Activated CD4-positive, alpha-beta memory T cell treated with anti-CD3 and anti-CD28 coated beads for 36 hours (primary cell): ENCODE data around the gene CDK9. TPM values are rescaled to one million over a fixed set of nuclear protein-coding genes. Genes with fewer than 3 reads are reported as not detected.
"Not testable (repeated sequence)": the region's sequence is repeated elsewhere in the genome, so short reads cannot be mapped to it uniquely, and the experiment has no call there.

Experiments
- CTCF ChIA-PET: fragments of 350-600 bp; sonication (Branson Sonifier 250); formaldehyde crosslinking; loops from one replicate; lab custom pipeline; 2021; ENCODE audit warnings: antibody characterized with exemption, inconsistent platforms; lab: Charles Lee
- POLR2A ChIA-PET: fragments of 350-600 bp; sonication (Branson Sonifier 250); formaldehyde crosslinking; loops from one replicate; lab custom pipeline; 2021; ENCODE audit warnings: antibody characterized with exemption; lab: Charles Lee
- DNase-seq: peaks from one replicate; pipeline ENCODE4 v3.0.0-alpha.2; 2020
- H3K27ac Mint-ChIP-seq: one replicate; pipeline ENCODE4 v1.8.0; 2021; ENCODE audit warnings: mixed read lengths
- H3K27me3 Mint-ChIP-seq: one replicate; pipeline ENCODE4 v1.8.0; 2021; ENCODE audit warnings: mixed read lengths
- H3K36me3 Mint-ChIP-seq: one replicate; pipeline ENCODE4 v1.8.0; 2021; ENCODE audit warnings: mixed read lengths
- H3K4me1 Mint-ChIP-seq: one replicate; pipeline ENCODE4 v1.8.0; 2021; ENCODE audit warnings: low read depth, mixed read lengths
- H3K4me3 Mint-ChIP-seq: one replicate; pipeline ENCODE4 v1.8.0; 2021; ENCODE audit warnings: mild to moderate bottlenecking, mixed read lengths
- H3K9me3 Mint-ChIP-seq: one replicate; pipeline ENCODE4 v1.8.0; 2021; ENCODE audit warnings: mixed read lengths
- intact Hi-C: fragments of 100-400 bp; cut with micrococcal nuclease; formaldehyde crosslinking; loops from one replicate; pipeline ENCODE4 v1.15.1; 2023
- microRNA-seq: library from miRNA; unstranded; fragments of <30 nt; microRNA quantifications from one replicate; pipeline ENCODE4 v1.2.0, GENCODE V29; 2022; ENCODE audit warnings: borderline number of aligned reads, borderline microRNAs expressed, borderline replicate concordance
- total RNA-seq, 2 experiments: library from RNA; stranded (reverse); gene quantifications; one replicate each; pipeline ENCODE4 v1.2.3, GENCODE V29; 2021

The CDK9 gene
- total RNA-seq, 2 experiments from 2014 or later = 99.4 to 99.6 TPM

DNA sequence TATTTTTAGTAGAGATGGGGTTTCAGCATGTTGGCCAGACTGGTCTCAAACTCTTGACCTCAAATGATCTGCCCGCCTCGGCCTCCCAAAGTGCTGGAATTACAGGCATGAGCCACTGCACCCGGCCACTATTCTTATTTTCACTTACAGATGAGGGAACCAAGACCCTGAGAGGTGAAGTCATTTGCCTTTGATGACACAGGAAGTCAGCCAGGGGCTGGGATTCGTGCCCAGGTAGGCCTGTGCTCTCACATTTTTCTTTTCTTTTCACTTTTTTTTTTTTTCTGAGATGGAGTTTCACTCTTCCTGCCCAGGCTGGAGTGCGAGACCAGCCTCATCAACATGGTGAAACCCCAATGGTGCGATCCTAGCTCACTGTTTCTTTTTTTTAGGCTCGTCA, 46.4 kb downstream of the CDK9 start:
- Mint-ChIP-seq H3K4me3 (no peak overlapping the region), H3K9me3 (no peaks in the 10 kb centered on the region), H3K4me1 (peaks cover 20% of the 10 kb centered on the region), H3K27me3 (no peaks in the 10 kb centered on the region), H3K27ac (peak overlapping the region; percentile 65), H3K36me3 (peaks cover 1% of the 10 kb centered on the region)
- intact Hi-C loops = no loop called here
- DNase-seq = no peak
- ChIA-PET CTCF (interaction anchor here (1.9 kb wide), 1 partner anchor 38 kb away, joined by 9 read pairs; no protein-coding TSS in a partner anchor), POLR2A (no interaction called here)

DNA sequence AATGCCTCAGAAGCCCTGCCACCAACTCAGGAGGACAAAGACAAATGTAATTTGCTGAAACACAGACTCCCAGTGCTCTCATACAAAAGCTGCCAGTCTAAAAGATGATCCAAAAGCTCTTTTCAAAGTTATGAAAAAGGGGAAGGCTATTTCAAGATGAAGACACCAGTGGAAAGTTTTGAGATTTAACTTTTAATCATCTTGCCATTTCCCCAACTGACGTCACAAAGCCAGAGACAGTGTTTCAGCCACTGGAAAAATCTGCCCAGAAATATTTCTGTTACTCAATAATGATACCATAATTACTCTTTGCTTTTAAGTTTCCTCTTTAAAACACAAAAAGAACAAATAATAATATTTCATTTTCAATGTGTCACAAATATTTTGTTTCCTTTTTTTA, 47.7 kb downstream of the CDK9 start:
- no peak for DNase-seq
- POLR2A ChIA-PET = no interaction called here
- CTCF ChIA-PET = no interaction called here
- intact Hi-C loops = no loop called here
- peaks cover 20% of the 10 kb centered on the region for H3K4me1 Mint-ChIP-seq
- H3K27ac Mint-ChIP-seq = peak overlapping the region; percentile 38
- H3K36me3 Mint-ChIP-seq = no peaks in the 10 kb centered on the region
- no peaks in the 10 kb centered on the region for H3K9me3 Mint-ChIP-seq
- H3K4me3 Mint-ChIP-seq = no peak overlapping the region
- no peaks in the 10 kb centered on the region for H3K27me3 Mint-ChIP-seq

DNA sequence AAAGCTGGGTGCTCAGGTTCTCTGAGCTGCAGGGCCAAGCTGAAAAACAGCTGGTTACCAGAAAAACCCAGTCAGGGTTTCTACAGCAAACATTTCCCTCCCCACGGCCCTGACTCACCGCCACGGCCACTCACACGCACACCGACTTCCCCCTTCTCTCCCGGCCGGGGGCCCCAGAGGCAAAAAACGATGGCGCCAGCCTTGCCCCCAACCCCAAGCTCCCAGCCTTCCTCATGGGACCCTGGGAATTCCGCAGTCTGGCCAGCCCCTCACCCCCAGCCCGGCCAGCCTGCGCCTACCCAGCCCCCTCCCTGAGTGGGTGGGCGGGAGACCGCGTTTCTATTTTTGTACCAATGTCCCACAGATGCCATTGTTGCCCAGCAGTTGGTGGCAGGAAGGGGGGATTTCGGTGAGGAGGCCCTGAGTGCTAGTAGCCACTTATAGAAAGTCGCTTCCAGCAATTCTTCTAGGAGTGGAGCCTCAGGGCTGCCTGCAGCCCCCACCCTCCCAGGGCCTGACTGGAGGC, 50.2 kb downstream of the CDK9 start:
- Mint-ChIP-seq H3K4me1 (peaks cover 20% of the 10 kb centered on the region), H3K4me3 (no peak overlapping the region), H3K36me3 (no peaks in the 10 kb centered on the region), H3K27ac (no peak overlapping the region), H3K27me3 (no peaks in the 10 kb centered on the region), H3K9me3 (no peaks in the 10 kb centered on the region)
- intact Hi-C loops = no loop called here
- CTCF ChIA-PET = interaction anchor here (1.0 kb wide), 1 partner anchor 34 kb away, joined by 3 read pairs; no protein-coding TSS in a partner anchor
- POLR2A ChIA-PET = no interaction called here
- peak; percentile 51 for DNase-seq

DNA sequence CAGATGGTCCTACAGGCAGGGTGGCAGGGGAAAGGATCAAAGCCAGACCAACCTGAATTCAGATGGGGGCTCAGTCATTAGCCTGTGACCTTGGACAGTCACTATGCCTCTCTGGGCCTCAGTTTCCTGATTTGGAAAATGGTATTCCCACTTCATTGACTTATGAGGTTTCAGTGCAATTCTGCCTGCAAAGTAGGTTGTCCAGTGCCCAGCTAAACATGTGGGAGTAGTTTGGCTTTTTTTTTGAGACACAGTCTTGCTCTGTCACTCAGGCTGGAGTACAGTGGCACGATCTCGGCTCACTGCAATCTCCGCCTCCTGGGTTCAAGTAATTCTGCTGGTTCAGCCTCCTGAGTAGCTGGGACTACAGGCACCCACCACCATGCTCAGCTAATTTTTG, 50.7 kb downstream of the CDK9 start:
- H3K36me3 Mint-ChIP-seq, H3K9me3 Mint-ChIP-seq, intact Hi-C loops, H3K27ac Mint-ChIP-seq, H3K27me3 Mint-ChIP-seq, DNase-seq, H3K4me3 Mint-ChIP-seq, POLR2A ChIA-PET: not testable (repeated sequence)
- CTCF ChIA-PET = interaction anchor here (1.9 kb wide), 1 partner anchor 33 kb away, joined by 5 read pairs; no protein-coding TSS in a partner anchor
- H3K4me1 Mint-ChIP-seq = peaks cover 20% of the 10 kb centered on the region

DNA sequence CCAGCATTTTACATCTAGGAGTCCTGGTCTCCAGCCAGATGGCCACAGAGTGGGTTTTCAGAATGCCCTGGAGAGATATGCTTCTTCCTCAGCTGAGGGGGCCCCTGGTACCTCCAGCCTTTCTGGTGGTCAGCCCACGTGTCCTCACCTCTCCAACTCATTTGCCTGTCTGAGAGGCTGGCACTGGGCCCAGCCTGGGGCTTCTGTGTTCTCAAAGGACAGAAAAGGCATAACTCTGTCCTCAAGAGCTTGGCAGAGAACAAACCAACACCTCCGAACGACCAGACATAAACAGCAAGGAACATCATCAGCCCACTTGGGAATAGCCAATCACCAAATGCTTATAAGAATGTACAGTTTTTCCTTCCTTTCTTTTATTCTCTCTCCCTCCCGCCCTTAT, 51.5 kb downstream of the CDK9 start:
- no peaks in the 10 kb centered on the region for H3K36me3 Mint-ChIP-seq
- ChIA-PET CTCF (interaction anchor here (1.9 kb wide), 1 partner anchor 33 kb away, joined by 5 read pairs; no protein-coding TSS in a partner anchor), POLR2A (interaction anchor here (0.6 kb wide), 1 partner anchor 44 kb away, joined by 3 read pairs; no protein-coding TSS in a partner anchor)
- no peaks in the 10 kb centered on the region for H3K27me3 Mint-ChIP-seq
- no peaks in the 10 kb centered on the region for H3K9me3 Mint-ChIP-seq
- peaks cover 18% of the 10 kb centered on the region for H3K4me1 Mint-ChIP-seq
- no peak overlapping the region for H3K27ac Mint-ChIP-seq
- intact Hi-C loops = no loop called here
- no peak for DNase-seq
- no peak overlapping the region for H3K4me3 Mint-ChIP-seq

DNA sequence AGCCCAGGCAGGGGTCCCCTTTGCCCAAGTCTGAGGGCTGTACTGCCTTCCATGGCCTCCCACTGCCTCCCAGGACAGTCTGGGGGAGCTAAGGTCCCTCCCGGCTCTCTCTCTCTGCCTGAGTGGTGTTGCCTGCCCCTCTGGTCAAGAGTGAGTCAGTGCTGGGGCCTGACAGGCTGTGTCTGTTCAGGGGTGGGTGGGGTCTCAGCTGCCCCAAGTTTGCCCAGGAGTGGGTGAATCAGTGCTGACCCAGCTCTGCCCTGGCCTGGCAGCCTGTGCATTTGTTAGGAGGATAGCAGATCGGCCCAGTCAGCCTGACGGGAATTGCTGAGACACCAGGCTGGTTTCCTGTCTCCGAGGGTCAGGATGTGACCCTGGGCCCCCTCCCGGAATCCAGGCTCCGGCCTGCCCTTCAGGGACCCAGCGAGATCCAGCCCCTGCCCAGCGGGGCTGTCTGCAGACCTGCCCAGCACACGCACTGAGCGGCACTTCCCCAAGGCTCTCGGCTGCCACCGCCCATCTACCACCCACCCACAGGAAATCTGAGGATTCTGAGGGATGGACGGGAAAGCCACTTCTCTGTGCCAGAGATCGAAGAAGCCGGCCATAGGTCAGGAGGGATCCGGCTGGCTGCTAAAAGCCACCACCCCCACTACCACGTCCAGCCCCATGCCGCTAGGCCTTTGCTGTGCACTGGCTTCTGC, 52.7 kb downstream of the CDK9 start:
- no peaks in the 10 kb centered on the region for H3K27me3 Mint-ChIP-seq
- H3K27ac Mint-ChIP-seq = no peak overlapping the region
- ChIA-PET CTCF (interaction anchor here (1.9 kb wide), 1 partner anchor 31 kb away, joined by 5 read pairs; no protein-coding TSS in a partner anchor), POLR2A (no interaction called here)
- H3K36me3 Mint-ChIP-seq = no peaks in the 10 kb centered on the region
- no peaks in the 10 kb centered on the region for H3K9me3 Mint-ChIP-seq
- H3K4me1 Mint-ChIP-seq = peaks cover 11% of the 10 kb centered on the region
- H3K4me3 Mint-ChIP-seq = no peak overlapping the region
- no peak for DNase-seq
- intact Hi-C loops = no loop called here

Small RNA genes within 50 kb of the gene (microRNA-seq; reads per million reads assigned to microRNA genes)
- not detected for gene MIR2861
- not detected for gene MIR3960

Other genes with a start within 250 kb of the CDK9 start
- 10 to 100 TPM; 27.3 to 27.8 TPM for gene STXBP1, start 173.8 kb upstream of the CDK9 start, total RNA-seq
- under 1 TPM in 1 of 2 experiments, not detected in 1; 0.10 TPM for gene CFAP157, start 79.0 kb upstream of the CDK9 start, total RNA-seq
- gene PTRH1, start 70.4 kb upstream of the CDK9 start, total RNA-seq = 10 to 100 TPM; 20.9 to 22.7 TPM
- under 1 TPM; 0.61 to 0.69 TPM for gene TTC16, start 70.0 kb upstream of the CDK9 start, total RNA-seq
- 10 to 100 TPM; 12.7 to 16.2 TPM for gene TOR2A, start 50.7 kb upstream of the CDK9 start, total RNA-seq
- gene SH2D3C, start 7.4 kb upstream of the CDK9 start, total RNA-seq = 10 to 100 TPM; 34.5 to 35.3 TPM
- 10 to 100 TPM; 80.0 to 83.9 TPM for gene FPGS, start 16.8 kb downstream of the CDK9 start, total RNA-seq
- gene ENG, start 68.6 kb downstream of the CDK9 start, total RNA-seq = 10 to 100 TPM; 12.0 to 12.2 TPM
- gene AK1, start 91.6 kb downstream of the CDK9 start, total RNA-seq = 10 to 100 TPM; 27.7 to 28.5 TPM
- 10 to 100 TPM; 50.1 to 53.8 TPM for gene ST6GALNAC6, start 113.6 kb downstream of the CDK9 start, total RNA-seq
- 10 to 100 TPM; 21.2 to 23.5 TPM for gene ST6GALNAC4, start 131.0 kb downstream of the CDK9 start, total RNA-seq
- 1 to 10 TPM in 1 of 2 experiments, under 1 TPM in 1; 0.94 to 2.9 TPM for gene PIP5KL1, start 144.7 kb downstream of the CDK9 start, total RNA-seq
- gene DPM2, start 151.8 kb downstream of the CDK9 start, total RNA-seq = 10 to 100 TPM; 41.5 to 42.0 TPM
- 10 to 100 TPM; 50.7 to 58.0 TPM for gene EEIG1, start 195.0 kb downstream of the CDK9 start, total RNA-seq